GM19023 (cell line): ENCODE results near the gene FCN2.

ENCODE experiments used
- ATAC-seq: cut with Tn5 transposase; IDR thresholded peaks from one replicate; pipeline ENCODE4 v1.9.1; 2021; ENCODE audit warnings: mild to moderate bottlenecking, moderate library complexity; ENCODE audit not compliant: unreplicated experiment

The FCN2 gene

GRCh38 chr9:134880484-134881312, at the start of gene FCN2:
TSS of gene FCN2 (plus strand) at chr9:134880810. CDS start at chr9:134880822, 12 bp downstream.
- no peak for ATAC-seq

GRCh38 chr9:134830926-134831720, 49.5 kb upstream of the FCN2 start:
- no peak for ATAC-seq

DNA sequence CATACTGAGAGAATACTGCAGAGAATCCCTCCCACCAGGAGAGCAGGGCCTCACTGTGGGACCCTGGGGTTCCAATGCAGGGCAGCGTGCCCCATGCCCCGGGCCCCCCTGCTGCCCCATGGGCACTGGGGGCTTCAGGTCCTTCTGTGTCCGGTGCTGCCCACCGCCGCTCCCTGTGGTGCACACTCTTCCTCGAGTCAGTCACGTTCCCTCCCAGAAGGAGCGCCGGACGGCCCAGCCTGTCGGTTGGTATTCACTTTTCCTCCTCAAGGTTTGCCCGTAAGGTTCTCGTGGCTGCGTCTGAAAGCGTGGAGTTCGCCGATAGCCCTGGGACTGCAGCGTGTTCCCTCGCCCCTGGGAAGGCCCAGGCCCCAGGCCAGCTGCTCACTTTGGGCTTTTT, 48.1 kb upstream of the FCN2 start:
- ATAC-seq = no peak

GRCh38 chr9:134833294-134833880, 47.2 kb upstream of the FCN2 start:
- no peak for ATAC-seq

DNA sequence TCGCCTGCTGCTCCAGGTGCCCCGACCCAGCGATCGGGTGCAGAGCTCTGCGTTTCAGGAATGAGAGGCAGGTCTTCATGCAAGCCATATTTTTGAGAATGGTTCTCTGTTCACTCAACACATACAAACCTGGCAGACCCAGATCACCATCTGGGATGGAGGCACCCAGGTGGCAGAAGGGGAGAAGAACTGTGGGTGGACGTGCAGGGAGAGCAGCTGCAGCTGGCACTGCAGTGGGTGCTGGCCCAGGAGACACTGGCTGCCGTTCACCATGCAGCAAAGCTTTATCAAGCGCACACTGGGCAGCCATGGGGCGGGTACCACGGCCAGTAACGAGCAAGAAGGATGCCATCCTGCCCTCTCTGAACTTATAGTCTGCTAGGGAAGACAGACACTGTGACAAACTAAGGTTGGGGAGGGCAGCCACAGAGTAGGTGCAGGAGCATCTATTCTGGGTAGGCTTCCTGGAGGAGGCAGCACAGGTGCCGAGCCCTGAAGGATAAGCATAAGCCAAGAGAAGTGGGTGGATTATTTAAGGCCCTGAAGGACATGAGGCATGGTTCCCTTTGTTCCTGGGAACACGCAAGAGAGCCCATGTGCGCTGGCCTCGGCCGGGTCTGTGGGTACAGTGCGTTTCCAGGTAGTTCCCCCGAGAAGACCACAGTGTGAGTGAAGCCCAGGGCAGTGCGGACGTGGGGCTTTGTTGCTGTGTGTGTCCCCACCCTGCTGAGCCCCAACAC, 46.2 kb upstream of the FCN2 start:
- ATAC-seq = no peak

DNA sequence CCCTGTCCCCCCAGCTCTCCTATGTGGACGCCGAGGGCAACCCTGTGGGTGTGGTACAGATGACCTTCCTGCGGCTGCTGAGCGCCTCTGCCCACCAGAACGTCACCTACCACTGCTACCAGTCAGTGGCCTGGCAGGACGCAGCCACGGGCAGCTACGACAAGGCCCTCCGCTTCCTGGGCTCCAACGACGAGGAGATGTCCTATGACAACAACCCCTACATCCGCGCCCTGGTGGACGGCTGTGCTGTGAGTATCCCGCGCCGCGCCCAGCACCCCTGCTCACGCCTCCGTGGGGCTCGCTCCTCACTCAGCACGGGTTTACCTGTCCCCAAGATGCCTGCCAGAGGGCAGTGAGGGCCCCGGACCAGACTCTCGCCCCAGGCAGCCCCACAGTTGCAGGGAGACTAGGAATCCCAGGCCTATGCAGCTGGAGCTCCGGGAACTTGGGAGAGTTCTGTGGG, 45.6 kb upstream of the FCN2 start:
- no peak for ATAC-seq

GRCh38 chr9:134835448-134835847, 45.2 kb upstream of the FCN2 start:
- ATAC-seq = no peak

GRCh38 chr9:134835987-134836386, 44.6 kb upstream of the FCN2 start:
- no peak for ATAC-seq

DNA sequence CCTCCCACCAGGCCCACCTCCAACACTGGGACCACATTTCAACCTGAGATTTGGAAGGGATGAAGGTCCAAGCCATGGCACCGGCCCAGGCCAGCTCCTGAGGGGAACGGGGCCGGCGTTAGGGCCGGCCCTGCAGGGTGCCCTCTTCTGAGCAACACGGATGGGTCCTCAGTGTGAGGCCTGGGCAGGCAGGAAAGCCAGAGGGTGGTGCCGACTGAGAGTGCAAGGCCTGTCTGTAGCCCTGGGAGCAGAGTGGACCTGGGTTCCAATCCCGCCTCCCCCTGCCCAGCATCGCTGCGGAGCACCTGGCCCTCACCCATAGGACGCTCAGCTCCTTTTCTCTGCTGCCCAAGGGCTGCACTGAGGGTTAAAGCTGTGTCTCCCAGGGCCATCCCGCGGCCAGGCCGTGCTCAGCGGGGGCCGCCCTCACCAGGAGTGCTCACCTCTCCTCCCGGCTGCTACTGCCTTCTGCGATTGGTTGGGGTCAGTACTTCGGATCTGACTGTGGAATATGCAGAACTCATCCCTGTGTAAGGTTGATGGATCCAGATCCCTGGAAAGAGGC, 44.1 kb upstream of the FCN2 start:
- no peak for ATAC-seq

GRCh38 chr9:134837529-134837928, 43.1 kb upstream of the FCN2 start:
- ATAC-seq = no peak

- ATAC-seq = no peak
Measured at GRCh38 chr9:134838651-134839454, 41.8 kb upstream of the FCN2 start.

DNA sequence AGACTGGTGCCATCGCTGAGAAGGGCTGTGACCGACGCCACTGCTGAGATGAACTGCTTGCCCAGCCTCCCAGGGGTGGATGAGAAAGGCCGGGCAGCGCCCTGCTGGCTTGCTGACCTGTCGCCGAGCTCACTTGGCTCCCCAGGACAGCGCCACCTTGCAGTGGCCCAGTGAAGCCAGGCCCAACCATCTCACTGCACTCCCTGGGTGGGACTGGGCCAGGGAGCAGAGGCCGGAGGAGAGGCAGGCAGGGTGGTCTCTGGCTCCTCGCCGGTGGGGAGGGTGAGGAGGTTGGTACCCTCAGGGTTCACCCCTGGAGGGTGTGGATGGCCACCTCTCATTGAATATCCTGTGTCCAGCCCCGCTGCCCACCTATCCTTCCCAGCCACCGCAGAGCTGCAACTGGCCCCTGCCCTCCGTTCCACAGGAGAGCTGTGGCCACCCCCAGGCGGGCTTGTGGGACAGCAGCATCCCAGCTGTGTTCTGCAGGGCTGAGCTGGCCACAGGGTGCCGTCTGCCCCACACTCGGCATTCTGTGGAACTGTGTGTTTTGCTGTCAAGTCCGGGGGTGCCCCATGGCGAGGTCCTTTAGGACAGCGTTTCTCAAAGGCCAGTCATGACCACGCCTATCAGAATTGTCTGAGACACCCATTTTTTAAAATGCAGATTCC, 41.0 kb upstream of the FCN2 start:
- ATAC-seq = no peak

GRCh38 chr9:134840511-134840910, 40.1 kb upstream of the FCN2 start:
- no peak for ATAC-seq

GRCh38 chr9:134841180-134841904, 39.3 kb upstream of the FCN2 start:
- ATAC-seq = no peak

DNA sequence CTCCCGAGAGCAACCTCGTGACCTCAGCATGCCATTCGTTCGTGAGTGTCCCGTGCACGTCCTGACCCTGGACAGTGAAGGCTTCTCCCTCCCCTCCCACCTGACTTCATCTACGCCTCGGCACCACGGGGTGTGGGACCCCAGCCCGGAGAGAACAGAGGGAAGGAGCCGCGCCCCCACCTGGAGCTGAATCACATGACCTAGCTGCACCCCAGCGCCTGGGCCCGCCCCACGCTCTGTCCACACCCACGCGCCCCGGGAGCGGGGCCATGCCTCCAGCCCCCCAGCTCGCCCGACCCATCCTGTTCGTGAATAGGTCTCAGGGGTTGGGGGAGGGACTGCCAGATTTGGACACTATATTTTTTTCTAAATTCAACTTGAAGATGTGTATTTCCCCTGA, 38.3 kb upstream of the FCN2 start:
- no peak for ATAC-seq

- no peak for ATAC-seq
Measured at GRCh38 chr9:134843740-134844139, 36.9 kb upstream of the FCN2 start.

GRCh38 chr9:134844821-134845220, 35.8 kb upstream of the FCN2 start:
- no peak for ATAC-seq

- no peak for ATAC-seq
Measured at GRCh38 chr9:134846187-134846586, 34.4 kb upstream of the FCN2 start.

DNA sequence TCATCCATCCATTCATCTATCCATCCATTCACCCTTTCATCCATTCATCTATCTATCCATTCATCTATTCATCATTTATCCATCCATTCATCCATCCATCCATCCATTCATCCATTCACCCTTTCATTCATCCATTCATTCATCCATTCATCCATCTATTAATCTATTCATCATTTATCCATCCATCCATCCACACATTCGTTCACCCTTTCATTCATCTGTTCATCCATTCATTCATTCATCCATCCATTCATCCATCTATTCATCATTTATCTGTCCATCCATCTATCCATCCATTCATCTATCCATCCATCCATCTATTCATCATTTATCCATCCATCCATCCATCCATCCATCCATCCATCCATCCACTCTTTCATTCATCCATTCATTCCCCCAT, 33.9 kb upstream of the FCN2 start:
- ATAC-seq = no peak
